Stimulated activated CD4-positive, alpha-beta T cell treated with anti-CD3 and anti-CD28 coated beads, Interleukin-4, amount 100 ng/mL, for 48 hours (primary cell): ENCODE data around the gene JUNB.

ENCODE experiments used
- DNase-seq, 2 donors: peaks; one replicate each; pipeline ENCODE4 v3.0.0-alpha.2; 2020; ENCODE audit warnings: low read depth in 2 of 2

Gene JUNB

DNA sequence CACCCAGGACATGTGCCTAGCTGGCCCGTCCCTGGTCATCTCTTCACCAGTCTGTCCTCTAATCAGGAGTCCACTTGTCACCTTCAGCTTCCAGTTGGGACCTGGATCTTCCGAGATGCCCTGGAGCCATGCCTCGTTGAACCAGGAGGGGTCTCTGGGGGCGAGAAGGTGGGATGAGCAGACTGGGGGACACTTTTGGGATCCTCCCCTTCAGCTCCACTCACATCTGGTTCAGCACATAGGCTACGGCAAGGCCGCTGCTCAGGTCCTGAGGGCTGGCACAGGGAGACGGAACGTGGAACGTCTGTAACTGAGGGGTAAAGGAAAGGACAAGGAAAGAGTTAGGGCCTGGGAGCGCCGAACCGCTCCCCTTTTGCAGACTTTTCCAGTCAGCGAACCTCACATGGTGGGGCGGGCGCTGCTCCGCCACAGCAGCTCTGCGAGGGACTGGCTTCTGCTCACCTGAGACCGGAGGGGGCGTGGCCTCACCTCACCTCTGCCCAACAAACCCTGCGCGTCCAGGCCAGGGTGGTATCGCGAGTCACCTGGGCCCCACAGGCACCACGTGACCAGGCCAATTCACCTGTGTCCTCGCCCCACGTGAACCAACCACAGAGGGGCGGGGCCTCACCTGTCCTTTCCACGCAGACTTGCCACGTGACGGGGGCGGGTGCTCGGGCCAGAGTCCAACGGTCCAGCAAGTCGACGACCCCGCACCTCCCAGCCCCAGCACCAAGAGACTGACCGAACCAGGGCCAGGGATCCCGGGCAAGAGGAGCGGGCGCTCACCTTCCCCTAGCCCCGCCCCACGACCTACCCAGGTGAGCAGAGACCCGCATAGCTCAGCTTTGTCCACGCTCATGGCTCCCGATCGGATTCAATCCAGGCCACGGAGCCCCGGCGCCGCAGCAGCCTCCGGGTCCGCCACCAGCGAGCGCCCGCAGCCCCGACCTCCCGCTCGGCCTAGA is 16.4 kb upstream of the JUNB start, which contains the start of gene HOOK2:
TSS of gene HOOK2 (minus strand) at position 965 of the 968 bp plus-strand sequence. CDS start at position 862, 103 bp downstream.
- DNase-seq, result no peak

DNA sequence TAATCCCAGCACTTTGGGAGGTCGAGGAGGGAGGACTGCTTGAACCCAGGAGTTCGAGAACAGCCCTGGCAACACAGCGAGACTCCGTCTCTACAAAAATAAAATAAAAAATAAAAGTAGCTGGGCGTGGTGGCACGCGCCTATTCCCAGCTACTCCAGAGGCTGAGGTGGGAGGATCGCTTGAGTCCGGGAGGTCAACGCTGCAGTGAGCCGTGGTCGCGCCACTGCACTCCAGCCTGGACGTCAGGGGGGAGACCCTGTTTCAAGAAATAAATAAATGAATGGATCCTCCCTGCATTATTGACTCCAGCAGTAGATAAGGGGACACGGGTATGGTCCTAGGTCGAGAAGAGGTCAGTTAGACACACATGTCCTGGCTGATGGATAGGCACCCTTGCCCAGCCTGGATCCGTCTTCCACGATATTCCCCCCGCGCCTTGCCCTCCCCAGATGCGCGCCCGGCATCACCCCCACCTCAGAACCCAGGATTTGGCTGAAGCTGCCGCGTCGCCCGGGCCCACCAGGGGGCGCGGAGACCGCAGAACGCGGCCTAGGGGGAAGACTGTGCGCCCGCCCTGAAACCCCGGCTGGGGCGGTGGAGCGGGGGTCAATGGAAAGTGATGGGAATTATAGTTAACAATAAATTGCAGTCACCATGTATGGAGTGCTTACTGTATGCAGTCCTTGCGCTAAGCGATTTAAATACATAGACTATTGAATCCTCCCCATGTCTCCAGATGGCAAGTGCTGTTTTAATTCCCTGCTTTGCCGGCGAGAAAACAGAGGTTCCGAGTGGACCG is 13.9 kb upstream of the JUNB start:
- DNase-seq, result peak; percentile 77 to 82

DNA sequence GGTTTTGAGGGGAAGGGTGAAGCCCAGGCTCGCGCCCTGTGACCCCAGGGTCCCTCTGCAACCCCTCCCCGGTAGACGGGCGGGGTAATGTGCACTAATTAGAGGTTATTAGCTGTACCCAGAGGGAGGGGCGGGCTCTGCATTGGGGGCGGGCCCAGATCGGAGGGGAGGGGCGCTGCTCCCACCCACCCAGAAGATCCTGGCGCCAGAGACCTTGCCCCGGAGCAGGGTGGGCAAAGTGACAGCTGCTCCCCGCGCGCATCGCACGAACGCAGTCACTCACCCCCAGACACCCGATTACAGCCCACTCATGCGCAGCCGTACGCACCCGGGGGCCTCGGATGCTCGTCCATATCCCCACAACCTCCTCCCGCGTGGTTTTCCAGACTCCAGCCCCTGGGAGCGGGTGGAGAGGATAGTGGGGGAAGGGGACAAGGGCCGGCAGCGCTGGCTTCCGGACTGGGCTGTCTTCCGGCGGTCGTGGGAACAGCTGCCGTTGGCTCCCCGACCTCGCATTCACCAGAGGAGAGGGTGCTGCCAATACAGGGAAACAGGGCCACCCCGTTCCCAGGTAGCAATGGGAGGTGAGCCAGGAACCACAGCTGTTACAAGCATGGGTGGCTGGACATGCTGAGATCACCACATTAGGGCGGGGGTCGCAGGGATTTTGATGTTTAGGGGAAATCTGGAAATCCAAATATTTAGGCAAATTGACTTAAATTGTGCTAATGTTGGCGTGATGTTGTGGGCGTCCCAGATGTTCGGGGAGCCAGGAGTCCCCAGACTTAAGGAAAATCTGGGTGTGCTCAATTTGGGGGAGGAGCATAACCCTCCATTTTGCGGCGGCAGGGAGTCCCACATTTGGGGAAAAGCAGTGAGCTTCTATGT is 13.0 kb upstream of the JUNB start:
- DNase-seq, result no peak

DNA sequence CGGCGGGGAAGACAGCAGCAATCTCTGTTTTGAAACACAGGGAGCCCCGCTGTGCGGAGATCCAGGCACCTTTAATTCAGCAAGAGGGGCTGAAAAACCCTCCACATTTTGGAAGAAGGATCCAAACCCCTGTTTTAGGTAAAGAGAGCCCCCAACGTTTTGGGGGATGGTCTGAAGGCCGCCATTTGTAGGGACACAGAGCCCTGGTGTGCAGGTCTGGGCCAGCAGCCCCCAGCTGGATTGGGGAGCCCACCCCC is 12.5 kb upstream of the JUNB start:
- DNase-seq, result no peak

DNA sequence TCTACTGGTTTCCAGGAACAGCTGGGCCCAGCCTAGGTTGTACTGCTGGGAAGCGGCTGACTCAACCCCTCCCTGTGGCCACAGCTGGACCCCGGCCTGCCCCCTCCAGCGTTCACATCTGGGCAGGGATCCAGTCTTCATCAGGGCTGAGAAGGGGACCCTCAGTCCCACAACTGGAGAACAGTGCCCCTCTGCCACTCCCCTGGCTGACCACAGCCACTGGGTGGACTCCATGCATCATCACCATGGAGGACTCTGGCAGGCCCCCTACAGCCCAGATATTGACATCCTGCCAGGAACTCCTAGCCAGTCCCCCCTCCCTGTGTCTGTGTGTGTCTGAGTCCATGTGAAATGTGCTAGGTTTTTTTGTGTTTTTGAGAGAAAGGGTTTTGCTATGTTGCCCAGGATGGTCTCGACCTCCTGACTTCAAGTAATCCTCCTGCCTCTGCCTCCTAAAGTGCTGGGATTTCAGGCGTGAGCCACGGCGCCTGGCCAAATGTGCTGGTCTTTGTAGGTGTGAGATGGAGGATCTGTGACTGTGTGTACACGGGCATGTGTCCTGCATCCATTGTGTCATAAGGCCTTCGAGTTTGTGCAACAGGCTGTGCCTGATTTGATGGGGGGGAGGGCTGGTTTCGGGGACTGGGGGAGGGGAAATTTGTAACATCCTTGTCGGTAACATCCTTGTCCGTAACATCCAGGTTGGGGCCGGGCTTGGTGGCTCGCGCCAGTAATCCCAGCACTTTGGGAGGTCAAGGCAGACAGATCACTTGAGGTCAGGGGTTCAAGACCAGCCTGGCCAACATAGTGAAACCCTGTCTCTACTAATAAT is 11.9 kb upstream of the JUNB start:
- DNase-seq, result no peak

DNA sequence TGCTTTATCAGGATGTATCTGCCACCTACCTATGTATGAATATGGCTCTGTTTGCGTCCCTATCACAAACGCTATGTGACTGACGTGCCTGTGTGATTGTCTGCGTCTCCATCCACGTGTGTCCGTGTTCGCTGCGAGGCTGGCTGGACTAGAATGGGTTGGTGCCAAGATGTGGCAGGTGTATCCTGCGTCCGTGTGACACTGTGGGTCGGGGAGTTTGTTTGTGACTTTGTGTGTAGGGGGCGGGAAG is 9.2 kb upstream of the JUNB start:
- DNase-seq, result no peak

DNA sequence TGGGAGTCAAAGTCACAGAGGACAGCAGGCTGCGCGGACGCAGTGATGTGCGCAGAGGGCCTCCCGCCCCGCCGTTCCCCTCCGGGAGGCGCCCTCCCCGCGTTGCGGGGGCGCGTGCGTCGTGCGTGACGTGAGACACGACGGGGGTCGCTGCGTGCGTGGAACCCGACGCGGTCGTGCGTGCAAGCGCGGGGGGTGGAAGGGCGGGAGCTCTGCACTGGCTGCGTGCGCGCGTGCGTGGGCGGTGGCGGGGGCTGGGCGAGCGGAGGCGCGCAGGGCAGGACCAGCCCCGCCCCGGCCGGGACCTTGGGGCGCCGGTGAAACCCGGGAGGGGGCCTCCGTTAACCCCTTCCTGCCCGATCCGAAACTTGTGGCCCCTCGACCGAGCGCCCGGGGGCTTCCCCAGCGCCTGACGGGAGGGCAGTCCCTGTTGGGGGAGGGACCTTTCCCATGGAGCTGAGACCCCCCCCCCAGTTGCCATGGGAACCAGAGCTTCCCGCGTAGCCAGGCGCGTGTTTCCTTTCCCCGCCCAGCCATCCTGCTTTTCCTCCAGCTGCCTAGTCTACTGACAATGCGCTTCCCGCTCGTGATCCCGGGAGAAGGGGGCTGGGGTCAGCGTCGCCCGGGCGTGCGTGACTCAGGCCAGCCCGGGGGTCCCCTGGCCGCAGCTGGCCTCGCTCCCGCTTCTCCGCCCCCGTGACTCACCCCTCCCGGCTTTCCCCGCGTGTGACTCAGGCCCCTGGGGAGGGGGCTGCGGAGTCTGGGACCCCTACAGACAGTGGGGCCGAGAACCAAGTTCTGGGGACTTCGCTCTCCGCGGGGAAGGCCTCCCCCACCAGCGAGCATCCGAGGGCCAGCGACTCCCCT is 8.6 kb upstream of the JUNB start:
- DNase-seq, result peak; percentile 81 to 86

DNA sequence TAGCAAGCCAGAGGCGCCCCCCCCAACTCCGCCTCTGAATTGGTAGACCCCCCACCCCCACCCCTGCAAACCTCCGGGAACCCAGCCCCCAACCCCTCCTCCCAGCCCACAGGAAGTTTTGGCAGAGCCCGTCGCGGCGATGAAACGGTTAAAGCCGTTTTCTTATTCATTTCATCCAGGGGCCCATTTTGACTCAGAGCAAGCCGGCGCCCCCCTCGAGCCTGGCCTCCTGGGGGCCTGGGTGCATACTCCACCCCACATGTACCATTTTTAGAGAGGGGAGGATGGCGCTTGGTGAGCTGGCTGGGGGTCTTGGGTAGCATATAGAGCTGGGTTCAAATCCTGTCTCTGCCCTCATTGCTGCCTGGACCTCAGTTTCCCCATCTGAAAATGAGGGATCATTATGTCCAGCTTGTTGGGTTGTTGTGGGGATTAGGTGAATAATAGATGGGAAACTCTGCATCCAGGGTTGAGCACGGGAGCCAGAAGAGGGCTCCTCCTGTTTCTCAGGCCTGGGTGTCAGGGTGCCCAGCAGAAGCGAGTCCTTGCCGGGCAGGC is 7.9 kb upstream of the JUNB start:
- peak; percentile 56 to 66 for DNase-seq

DNA sequence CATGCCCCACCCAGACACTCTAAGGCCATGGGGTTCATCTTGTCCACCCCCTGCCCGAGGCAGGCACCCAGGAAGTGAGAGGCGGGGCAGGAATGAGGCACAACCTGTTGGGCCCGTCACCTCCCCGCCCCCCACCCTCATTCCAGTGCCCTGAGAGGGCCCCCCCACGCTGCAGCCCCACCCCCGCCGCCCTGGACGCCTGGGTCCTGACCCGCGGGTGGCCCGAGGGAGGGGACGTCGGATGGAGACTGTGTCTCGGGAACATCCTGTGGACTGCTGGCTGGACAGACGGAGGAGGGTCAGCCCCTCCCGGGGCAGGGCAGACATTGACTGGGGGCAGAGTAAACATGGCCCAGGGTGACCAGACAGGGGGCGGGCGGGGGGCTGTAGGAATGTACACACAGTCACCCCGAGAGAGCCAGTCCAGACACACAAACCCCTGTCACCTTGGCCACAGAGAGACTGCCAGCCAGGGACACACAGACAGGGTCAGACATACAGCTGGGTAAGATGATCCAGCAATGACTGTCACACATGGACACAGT is 7.4 kb upstream of the JUNB start:
- no peak for DNase-seq

DNA sequence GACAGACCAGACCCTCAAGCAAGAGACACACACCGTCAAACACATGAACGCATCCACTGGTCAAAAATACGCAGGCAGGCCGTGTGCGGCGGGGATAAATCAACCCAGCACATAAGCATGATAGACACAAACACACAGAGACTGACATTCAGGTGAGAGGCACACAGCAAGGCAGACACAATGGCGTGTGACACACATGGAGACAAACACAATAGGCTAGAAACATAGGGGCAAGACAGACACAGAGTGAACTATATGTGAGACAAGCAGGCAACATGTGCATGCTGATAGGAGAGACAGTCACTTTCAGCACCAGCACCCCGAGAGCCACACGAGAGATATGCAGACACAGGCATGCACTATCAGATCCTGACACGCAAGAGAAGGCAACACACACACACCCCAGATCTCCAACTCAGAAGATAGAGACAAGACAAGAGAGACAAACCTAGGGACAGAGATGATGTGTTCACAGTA is 6.9 kb upstream of the JUNB start:
- no peak for DNase-seq

DNA sequence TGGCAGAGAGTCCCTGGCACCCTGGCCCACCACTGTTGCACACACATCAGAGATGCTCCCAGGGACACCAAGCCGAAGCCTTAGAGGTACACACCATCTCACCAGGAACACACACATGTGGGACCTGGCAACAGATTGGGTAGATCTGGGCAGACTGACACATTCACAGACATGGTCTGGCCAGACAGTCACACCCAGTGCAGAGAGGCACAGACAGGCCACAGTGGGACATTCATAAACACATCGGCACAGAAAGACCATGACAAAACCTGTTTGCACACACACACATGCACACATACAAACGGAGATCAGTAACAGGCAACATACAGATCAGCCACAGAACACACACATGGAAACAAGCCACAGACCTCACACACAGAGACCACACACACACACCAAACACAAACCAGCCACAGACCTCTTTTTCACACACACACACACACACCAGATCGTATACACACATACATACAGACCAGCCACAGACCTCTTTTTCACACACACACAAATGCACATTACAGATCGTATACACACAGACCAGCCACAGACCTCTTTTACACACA is 6.3 kb upstream of the JUNB start:
- no peak for DNase-seq

DNA sequence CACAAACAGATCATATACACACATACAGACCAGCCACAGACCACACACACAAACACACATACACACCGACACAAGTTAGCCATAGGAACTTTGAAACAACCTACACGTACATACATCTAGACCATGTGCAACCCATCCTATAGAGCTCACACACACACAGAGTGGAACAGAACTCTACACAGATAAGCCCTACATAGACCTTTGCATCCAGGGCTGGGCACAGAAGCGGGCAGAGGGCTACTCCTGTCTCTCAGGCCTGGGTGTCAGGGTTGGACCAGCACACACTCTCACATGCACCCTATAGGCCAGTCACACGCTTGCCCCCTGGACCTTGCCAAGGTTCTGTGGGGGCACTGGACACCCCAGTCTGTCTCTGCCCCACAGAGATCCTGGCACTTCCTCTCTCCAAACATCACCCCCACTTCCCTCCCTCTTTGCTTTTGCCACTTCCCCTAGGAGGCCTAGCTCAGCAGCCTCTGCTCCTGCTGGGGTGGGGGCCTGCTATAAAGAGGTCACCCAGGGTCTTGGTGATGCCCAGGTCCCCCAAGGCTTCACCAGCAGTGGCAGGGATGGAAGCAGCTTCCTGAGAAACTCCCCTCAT is 5.8 kb upstream of the JUNB start:
- DNase-seq, result no peak

DNA sequence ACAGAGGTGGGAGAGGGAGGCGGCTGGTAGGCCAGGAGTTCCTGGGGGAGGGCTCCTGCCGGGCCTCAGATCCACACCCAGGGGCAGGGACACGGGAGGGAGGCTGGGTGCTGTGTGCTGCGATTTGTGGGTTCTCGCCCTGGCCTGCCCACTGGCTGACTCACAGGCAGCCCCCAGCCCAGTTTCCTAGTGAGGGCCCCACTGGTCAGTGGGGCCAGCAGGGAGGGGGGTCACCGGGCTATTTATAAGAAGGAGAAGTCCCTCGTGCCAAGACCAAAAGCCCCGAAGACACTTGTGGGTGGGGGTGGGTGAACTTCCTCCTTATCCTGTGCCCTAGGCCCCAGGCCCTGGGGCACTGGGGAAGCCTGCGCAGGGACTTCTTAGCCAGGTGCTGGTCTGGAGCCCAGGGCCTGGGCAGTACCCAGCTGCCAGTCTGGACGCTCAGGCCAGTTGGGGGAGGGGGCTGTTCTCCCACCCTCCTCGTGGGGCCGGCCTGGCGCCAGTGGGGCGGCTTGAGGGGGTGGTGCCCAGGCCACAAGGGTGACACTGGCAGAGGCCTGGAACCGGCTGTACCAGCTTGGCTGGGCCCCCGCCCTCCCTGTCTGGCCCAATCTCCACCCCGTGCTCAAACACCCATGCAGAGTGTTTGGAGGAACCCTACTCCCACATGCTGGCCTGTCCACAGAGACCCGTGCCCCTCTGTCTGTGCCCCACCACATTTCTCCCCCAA is 5.0 kb upstream of the JUNB start:
- DNase-seq, result no peak

DNA sequence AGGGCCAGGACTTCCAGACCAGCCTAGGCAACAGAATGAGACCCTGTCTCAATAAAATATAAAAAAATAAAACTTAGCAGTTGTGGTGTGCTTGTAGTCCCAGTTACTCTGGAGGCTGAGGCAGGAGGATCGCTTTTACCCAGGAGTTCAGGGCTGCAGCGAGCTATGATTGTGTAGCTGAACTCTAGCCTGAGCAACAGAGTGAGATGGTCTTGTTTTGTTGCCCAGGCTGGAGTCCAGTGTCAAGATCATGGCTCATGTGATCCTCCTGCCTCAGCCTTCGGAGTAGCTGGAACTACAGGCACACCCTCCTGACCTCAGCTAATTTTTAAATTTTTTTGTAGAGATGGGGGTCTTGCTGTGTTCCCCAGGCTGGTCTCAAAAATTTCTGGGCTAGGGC is 4.3 kb upstream of the JUNB start:
- no peak for DNase-seq

DNA sequence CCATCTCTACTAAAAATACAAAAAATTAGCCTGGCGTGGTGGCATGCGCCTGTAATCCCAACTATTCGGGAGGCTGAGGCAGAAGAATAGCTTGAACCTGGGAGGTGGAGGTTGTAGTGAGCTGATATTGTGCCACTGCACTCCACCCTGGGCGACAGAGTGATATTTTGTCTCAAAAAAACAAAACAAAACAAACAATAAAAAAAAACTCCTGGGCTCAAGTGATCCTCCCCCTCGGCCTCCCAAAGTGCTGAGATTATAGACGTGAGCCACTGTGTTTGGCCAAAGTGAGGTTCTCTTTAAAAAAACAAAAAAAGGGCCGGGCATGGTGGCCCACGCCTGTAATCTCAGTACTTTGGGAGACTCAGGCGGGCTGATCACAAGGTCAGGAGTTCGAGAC is 3.8 kb upstream of the JUNB start:
- no peak for DNase-seq

DNA sequence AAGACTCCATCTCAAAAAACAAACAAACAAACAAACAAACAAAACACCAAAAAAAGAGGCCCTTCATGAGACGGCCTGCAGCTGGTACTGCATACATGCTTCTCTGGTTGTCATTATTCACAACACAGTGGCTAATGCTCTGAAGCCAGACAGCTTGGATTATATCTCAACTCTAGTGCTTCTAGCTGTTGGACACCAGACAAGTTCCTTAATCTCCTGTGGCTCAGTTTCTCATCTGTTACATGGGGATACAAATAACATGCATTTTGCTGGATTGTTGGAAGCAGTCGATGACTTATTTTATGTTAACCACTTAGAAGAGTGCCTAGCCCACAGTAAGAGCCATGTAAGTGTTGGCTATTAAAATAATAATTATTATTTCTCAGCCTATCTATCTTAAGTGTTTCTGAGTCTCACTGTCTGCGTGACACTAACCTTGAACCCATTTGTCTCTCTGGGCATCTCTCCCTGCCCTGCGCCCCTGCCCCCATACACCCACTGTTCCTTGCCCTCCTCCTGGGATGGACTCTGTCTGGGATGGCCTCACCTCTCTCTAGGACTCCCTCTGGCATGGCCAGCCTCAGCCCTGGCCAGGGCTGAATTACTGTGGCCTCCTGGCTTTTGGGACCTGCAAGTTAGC is 3.1 kb upstream of the JUNB start:
- no peak for DNase-seq

DNA sequence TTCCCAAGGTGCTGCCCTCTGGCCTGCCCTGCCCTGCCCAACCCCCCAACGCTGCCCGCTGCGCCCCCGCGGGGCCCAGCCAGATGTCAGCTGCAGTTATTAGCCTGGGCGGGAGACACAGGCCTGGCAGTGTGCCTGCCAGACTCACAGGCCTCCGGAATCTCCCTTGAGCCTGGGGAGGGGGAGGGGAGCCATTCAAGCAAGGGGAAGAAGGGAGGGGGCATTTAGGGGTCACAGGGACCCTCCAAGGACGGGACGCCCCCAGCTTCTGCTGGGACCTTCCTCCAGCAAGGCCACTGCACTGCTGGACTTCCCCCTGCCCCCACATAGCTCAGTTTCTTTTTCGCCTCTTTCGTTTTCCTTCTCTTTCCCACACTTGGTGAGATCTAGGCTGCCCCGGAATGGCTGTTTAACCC is 2.6 kb upstream of the JUNB start:
- DNase-seq, result no peak
